Esophagus (tissue), 2 donors: Measurements from ENCODE around the gene WNT5B. TPM values are rescaled to one million over a fixed set of nuclear protein-coding genes. Genes with fewer than 3 reads are reported as not detected.
"Not testable (repeated sequence)": the region's sequence is repeated elsewhere in the genome, so short reads cannot be mapped to it uniquely, and the experiment has no call there.

Experiments
- H3K27ac ChIP-seq, 2 donors: one replicate each; pipeline ENCODE4 v1.5.1; 2013; ENCODE audit warnings: low read depth in 2 of 2, mild to moderate bottlenecking in 2 of 2, inconsistent platforms in 1 of 2, low read length in 1 of 2, moderate library complexity in 1 of 2
- H3K27me3 ChIP-seq, 2 donors: one replicate each; pipeline ENCODE4 v1.6.1; 2013; ENCODE audit warnings: low read length in 2 of 2, control low read depth in 1 of 2, mild to moderate bottlenecking in 1 of 2; ENCODE audit not compliant: insufficient read depth in 2 of 2, control insufficient read depth in 1 of 2
- H3K36me3 ChIP-seq, 2 donors: one replicate each; pipeline ENCODE4 v1.6.1; 2013; ENCODE audit warnings: low read length in 1 of 2; ENCODE audit not compliant: control insufficient read depth in 2 of 2, insufficient read depth in 2 of 2
- H3K4me1 ChIP-seq, 2 donors: one replicate each; pipeline ENCODE4 v1.6.1; 2013; ENCODE audit warnings: low read length in 1 of 2; ENCODE audit not compliant: control insufficient read depth in 2 of 2, insufficient read depth in 2 of 2
- H3K4me3 ChIP-seq, 2 donors: one replicate each; pipeline ENCODE4 v1.5.1; 2013; ENCODE audit warnings: low read length in 2 of 2, mild to moderate bottlenecking in 2 of 2, low read depth in 1 of 2, moderate library complexity in 1 of 2
- H3K9me3 ChIP-seq, 2 donors: one replicate each; pipeline ENCODE4 v1.6.1; 2013; ENCODE audit warnings: mild to moderate bottlenecking in 2 of 2, low read depth in 1 of 2, low read length in 1 of 2, moderate library complexity in 1 of 2; ENCODE audit not compliant: control insufficient read depth in 2 of 2, insufficient read depth in 1 of 2
- WGBS, 2 donors: extraction: QIAGEN DNeasy Blood & Tissue Kit; methylation state at CpG; one replicate each; pipeline ENCODE4 v1.1.7; 2013; 5-methylcytosine and 5-hydroxymethylcytosine counted together
- polyA plus RNA-seq, 2 donors: library from polyadenylated mRNA; stranded (reverse); fragments of 200-250 nt; gene quantifications; one replicate each; pipeline ENCODE4 v1.2.3, GENCODE V29; 2013
- donor health status: healthy with polysubstance abuse.
- donor health status: Bipolar disorder and iron deficiency.

WNT5B gene
- polyA plus RNA-seq, 2 donors, result 10.1 to 13.9 TPM

DNA sequence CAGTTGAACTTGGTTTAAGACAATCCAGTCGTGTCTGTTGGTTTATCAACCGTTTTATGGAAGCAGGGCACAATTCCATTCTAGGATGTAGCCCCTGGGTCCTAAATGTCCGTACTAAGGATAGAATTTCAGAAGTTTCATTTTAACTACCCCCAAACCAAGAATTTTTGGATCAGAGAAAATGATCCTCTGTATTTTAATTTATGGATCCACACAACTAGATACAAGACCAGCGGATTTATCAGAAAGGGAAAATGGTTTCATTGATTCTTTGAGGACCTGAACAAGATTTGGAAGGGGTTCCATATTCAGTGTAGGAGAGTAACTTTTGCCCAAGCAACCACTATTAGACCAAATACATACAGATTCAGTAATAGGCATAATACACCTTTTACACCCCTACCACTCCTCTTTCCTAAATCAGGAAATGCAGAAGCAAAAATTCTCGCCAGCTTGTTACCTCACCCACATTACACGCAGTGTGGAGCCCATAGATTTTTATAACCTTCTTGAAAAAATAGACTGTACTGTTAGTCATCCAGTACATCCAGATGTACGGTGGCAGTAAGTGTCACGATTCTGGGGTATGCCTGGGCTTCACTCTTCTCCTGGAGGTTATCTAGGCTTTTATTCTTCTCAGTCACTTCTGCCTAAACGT is 33.2 kb upstream of the WNT5B start:
- no peak overlapping the region for H3K4me3 ChIP-seq
- peak overlapping the region in 1 of 2 donors; percentile 28 for H3K27ac ChIP-seq
- H3K27me3 ChIP-seq, result no peaks in the 10 kb centered on the region
- no peaks in the 10 kb centered on the region for H3K9me3 ChIP-seq
- no peaks in the 10 kb centered on the region for H3K36me3 ChIP-seq
- 62 to 69% methylated on average over 9 of the region's 9 CpGs for WGBS, 2 donors
- H3K4me1 ChIP-seq, result peaks cover 8 to 16% of the 10 kb centered on the region in 2 donors

DNA sequence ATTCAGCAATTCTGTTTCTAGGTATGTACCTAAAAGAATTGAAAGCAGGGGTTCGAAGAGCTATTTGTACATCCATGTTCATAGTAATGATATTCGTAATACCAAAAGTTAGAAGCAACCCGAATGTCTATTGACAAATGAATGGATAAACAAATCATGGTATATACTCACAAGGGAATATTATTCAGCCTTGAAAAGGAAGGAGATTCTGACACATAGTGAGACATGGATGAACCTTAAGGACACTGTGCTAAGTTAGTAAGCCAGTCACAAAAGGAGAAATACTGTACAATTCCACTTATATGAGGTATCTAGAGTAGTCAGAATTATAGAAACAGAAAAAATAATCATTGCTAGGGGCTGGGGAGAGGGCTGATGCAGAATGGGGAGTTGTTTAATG is 30.3 kb upstream of the WNT5B start:
- 98 to 99% methylated on average over 3 of the region's 3 CpGs for whole genome bisulfite sequencing, 2 donors
- H3K9me3 ChIP-seq, result no peaks in the 10 kb centered on the region
- no peaks in the 10 kb centered on the region for H3K27me3 ChIP-seq
- no peak overlapping the region for H3K27ac ChIP-seq
- peaks cover 0 to 2% of the 10 kb centered on the region in 2 donors for H3K4me1 ChIP-seq
- no peak overlapping the region for H3K4me3 ChIP-seq
- H3K36me3 ChIP-seq, result no peaks in the 10 kb centered on the region

DNA sequence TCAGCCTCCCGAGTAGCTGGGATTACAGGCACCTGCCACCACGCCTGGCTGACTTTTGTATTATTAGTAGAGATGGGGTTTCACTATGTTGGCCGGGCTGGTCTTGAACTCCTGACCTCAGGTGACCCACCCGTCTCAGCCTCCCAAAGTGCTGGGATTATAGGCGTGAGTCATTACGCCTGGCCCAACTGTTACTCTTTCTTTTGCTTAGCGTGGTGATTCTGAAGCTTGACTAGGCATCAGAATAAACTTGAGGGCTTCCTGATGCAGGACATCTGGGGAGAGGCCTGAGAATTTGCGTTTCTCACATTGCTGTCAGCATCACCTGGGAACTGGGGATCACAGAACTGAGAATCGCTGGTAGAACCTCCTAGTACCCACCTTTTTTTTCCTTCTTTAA is 26.3 kb upstream of the WNT5B start:
- not testable (repeated sequence) for H3K27me3 ChIP-seq, H3K27ac ChIP-seq, H3K36me3 ChIP-seq, H3K4me1 ChIP-seq, H3K4me3 ChIP-seq, H3K9me3 ChIP-seq
- WGBS, 2 donors, result 67 to 80% methylated on average over 9 of the region's 9 CpGs

DNA sequence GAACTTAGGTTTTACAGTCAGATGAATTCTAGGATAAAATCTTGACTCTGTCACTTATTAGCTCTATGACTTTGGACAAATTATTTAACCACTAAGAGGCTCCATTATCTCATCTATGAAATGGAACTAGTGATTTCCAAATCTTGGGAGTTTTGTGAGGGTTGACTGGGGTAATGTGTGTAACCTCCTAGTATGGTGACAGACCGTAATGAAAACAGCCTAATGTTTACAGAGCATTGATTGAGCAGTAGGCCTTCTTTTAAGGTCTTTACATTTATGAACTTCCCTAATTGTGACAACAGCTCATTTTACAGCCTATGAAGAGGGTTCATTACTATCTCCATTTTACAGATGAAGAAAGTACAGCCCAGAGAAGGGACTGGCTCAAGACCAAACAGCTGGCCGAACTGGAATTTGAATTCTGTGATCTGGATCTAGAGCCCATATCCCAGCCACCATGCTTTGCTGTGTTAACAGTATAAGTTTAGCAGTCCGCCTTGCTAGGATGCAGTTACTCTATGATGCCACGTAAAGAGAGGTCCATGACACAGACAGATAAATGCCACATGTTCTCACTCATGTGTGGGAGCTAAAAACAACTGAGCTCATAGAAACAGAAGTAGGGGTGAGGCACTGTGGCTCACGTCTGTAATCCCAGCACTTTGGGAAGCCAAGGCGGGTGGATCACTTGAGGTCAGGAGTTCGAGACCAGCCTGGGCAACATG is 25.6 kb upstream of the WNT5B start:
- Histone ChIP-seq H3K27ac (peak overlapping the region in 1 of 2 donors; percentile 4), H3K36me3 (no peaks in the 10 kb centered on the region), H3K4me3 (no peak overlapping the region), H3K27me3 (no peaks in the 10 kb centered on the region), H3K4me1 (peaks cover 0 to 3% of the 10 kb centered on the region in 2 donors), H3K9me3 (no peaks in the 10 kb centered on the region)
- WGBS, 2 donors, result 84 to 87% methylated on average over 7 of the region's 7 CpGs

DNA sequence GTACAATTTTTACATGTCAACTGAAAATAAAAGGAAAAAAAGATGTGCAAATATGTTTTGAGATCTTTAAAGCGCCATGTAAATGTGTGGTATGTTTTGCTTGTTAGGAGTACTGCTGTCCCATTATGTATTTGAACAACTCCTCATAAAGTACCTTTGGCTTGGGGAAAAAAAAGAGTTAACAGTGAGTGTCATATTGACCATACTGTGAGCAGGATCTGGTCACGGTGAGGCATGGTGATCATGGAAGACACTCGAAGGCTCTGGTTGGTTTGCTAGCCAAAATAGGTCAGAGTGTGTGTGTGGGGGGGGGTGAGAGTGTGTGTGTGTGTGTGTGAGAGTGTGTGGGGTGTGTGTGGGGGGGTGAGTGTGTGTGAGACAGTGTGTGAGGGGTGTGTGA is 24.6 kb upstream of the WNT5B start:
- no peaks in the 10 kb centered on the region for H3K27me3 ChIP-seq
- no peaks in the 10 kb centered on the region for H3K9me3 ChIP-seq
- H3K36me3 ChIP-seq, result no peaks in the 10 kb centered on the region
- peaks cover 0 to 5% of the 10 kb centered on the region in 2 donors for H3K4me1 ChIP-seq
- H3K27ac ChIP-seq, result peak overlapping the region in 1 of 2 donors; percentile 99
- no peak overlapping the region for H3K4me3 ChIP-seq
- WGBS, 2 donors, result 56 to 58% methylated on average over 3 of the region's 3 CpGs

DNA sequence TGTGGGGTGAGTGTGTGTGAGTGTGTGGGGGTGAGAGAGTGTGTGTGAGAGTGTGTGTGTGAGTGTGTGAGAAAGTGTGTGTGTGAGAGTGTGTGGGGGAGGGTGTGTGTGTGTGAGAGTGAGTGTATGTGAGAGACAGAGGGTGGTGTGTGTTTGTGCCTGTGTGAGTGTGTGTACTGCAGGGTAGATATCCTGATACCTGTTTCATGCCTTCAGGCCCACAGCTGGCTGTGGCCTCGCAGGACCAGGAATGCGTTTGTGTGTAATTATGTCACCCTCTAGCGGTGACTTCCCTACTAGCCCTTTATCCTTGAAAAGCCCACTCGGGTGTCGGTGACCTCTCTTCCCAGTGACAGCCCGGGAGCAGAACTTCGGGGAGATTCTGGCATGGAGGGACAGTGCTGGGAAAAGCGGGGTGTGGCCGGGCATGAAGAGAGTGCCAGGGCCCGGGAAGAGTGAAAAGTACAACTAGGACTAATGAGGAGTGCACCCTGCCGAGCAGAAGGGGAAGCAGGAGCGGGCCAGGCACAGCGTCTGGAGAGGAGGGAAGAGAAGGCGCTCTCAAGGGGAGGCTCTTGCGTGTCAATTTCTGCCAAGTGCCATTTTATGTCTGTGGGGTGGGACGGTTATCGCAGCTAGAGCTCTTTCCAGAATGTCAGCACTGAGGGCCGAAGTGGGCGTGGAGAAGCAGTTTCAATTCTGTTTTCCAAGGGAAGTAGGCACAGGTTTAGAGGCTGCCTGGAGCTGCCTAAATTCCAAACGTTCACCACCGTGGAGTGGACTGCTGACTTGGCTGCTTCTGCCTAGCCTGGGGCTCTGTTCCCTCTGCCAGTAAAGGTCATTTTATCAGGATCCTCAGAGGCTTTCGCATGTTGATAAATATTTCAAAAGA is 23.7 kb upstream of the WNT5B start:
- 3% methylated on average over 22 of the region's 22 CpGs for WGBS, 2 donors
- Histone ChIP-seq H3K4me3 (peak overlapping the region; percentile 20 to 47), H3K9me3 (no peaks in the 10 kb centered on the region)

DNA sequence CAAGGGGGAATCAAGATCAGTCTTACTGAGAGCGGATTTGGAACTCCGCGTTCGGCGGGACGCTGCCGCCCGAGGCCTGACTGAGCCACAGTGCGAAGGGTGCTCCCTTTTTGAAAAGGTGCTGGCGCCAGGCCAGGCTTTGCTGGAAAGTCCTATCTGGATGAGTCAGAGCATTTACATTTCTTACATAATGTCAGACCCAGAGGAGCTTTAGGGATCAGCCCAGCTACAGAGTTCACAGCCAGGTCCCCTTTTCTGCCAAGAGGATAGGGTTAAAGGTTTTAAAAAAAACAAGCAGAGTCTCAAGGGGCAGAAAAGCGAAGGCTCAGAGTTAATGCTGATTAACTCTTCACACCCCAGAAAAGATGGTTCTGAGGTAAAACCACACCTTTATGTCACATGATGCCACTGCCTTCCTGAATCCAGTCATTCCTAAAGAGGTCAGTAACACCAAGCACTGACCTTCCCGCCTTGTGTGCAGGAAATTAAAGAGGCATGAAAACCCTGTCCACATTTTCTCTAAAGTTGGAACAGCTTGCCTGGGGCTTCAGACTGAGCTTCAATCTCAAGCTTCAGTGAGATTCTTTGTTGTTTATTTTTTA is 22.9 kb upstream of the WNT5B start:
- Histone ChIP-seq H3K9me3 (no peaks in the 10 kb centered on the region), H3K36me3 (no peaks in the 10 kb centered on the region), H3K27me3 (no peaks in the 10 kb centered on the region), H3K4me3 (peak overlapping the region; percentile 20 to 47), H3K27ac (peak overlapping the region; percentile 92 to 99), H3K4me1 (peaks cover 0 to 5% of the 10 kb centered on the region in 2 donors)
- 7 to 9% methylated on average over 12 of the region's 12 CpGs for WGBS, 2 donors

More for the DNA sequence above, 23.7 kb upstream of the WNT5B start:
- Histone ChIP-seq H3K27me3 (no peaks in the 10 kb centered on the region), H3K27ac (peak overlapping the region; percentile 92 to 99), H3K4me1 (peaks cover 0 to 5% of the 10 kb centered on the region in 2 donors), H3K36me3 (no peaks in the 10 kb centered on the region)

DNA sequence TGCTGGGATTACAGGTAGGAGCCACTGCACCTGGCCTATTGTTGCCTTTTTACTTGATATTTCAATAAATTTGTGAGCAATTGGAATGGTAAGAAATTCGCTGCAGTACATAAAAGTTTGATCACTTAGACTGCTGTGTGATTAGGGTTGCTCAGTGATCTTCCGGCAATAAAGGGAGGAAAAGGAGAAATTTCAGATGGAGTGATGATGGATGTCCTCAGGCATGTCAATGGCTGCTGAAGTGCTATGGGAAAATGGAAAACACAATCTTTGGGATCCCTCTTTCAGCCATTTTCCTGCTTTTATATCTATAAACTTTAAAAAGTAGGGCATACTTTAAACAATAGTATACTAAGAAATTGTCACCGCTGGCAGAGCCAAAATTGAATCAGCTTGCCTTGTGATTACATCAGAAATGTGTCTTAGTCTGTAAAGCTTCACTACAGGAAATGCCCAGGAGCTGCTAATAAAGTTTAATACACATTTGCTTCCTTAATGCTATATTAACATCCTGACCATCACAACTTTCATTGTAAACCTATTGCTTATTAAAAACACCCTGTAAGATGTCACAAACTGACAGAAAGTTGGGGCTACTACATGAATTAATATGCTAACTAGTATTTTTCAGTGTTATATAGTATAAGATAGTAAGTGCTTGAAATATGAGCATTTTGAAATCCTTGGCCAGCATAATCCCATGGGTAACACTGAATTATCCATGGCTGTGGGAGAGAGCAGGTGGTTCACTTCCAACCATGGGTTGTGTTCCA is 20.9 kb upstream of the WNT5B start:
- no peak overlapping the region for H3K4me3 ChIP-seq
- WGBS, 2 donors, result 73 to 84% methylated on average over 3 of the region's 3 CpGs
- no peaks in the 10 kb centered on the region for H3K36me3 ChIP-seq
- no peaks in the 10 kb centered on the region for H3K27me3 ChIP-seq
- H3K4me1 ChIP-seq, result peaks cover 0 to 5% of the 10 kb centered on the region in 2 donors
- H3K9me3 ChIP-seq, result no peaks in the 10 kb centered on the region
- H3K27ac ChIP-seq, result peak overlapping the region; percentile 43 to 80
